Measurements from ENCODE around the gene STK16.

Gene STK16

GRCh38 chr2:219266232-219266631, 21.0 kb downstream of the STK16 start:
- Histone ChIP-seq H3K36me3 (replicated peaks; ENCODE audit: low read depth, low read length) (no peaks in the 10 kb centered on the region), H4K20me1 (ENCODE audit: insufficient read depth, low read length) (no peaks in the 10 kb centered on the region), H3K4me1 (ENCODE audit: low read length) (no peaks in the 10 kb centered on the region), H3K27me3 (ENCODE audit: low read depth, low read length) (no peaks in the 10 kb centered on the region), H3K9me3 (ENCODE audit: insufficient read depth, low read length) (no peaks in the 10 kb centered on the region), H3K79me2 (ENCODE audit: low read length) (no peaks in the 10 kb centered on the region), H3K9ac (ENCODE audit: low read length) (no peak overlapping the region), H3K4me3 (ENCODE audit: low read length) (no peak overlapping the region), H3K27ac (ENCODE audit: low read length) (no peak overlapping the region), H3K4me2 (ENCODE audit: low read length) (no peak overlapping the region), H2AFZ (ENCODE audit: low read depth, low read length) (no peak overlapping the region)
- TF ChIP-seq EZH2phosphoT487 (IDR thresholded peaks at IDR 0.05; ENCODE audit: low read depth) (no peak), CTCF (IDR thresholded peaks at IDR 0.05; ENCODE audit: low read depth, low read length) (no peak)

DNA sequence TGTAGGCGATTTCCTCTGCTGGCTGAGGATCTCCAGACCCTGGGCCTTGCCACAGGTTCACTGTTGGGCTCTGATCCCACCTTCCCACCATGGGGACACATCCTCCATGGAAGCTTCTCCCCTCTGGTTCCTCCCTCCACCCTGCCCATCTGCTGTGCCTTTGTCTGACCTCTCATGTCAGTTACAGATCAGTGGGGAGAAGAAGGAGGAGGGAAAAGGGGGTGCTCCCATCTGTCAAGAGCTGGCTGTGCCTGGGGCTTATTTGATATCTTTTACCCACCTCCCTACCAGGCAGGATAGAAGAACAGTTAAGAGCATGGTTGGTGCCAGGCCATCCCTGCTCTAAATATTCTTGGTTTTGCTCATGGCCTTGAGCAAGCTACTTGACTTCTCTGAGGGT, 21.6 kb downstream of the STK16 start:
- Histone ChIP-seq H4K20me1 (ENCODE audit: insufficient read depth, low read length) (no peaks in the 10 kb centered on the region), H3K27ac (ENCODE audit: low read length) (no peak overlapping the region), H2AFZ (ENCODE audit: low read depth, low read length) (no peak overlapping the region), H3K9ac (ENCODE audit: low read length) (no peak overlapping the region), H3K4me1 (ENCODE audit: low read length) (no peaks in the 10 kb centered on the region), H3K36me3 (replicated peaks; ENCODE audit: low read depth, low read length) (no peaks in the 10 kb centered on the region), H3K9me3 (ENCODE audit: insufficient read depth, low read length) (no peaks in the 10 kb centered on the region), H3K4me2 (ENCODE audit: low read length) (no peak overlapping the region), H3K4me3 (ENCODE audit: low read length) (no peak overlapping the region), H3K27me3 (ENCODE audit: low read depth, low read length) (no peaks in the 10 kb centered on the region), H3K79me2 (ENCODE audit: low read length) (no peaks in the 10 kb centered on the region)
- TF ChIP-seq CTCF (IDR thresholded peaks at IDR 0.05; ENCODE audit: low read depth, low read length) (no peak), EZH2phosphoT487 (IDR thresholded peaks at IDR 0.05; ENCODE audit: low read depth) (no peak)

DNA sequence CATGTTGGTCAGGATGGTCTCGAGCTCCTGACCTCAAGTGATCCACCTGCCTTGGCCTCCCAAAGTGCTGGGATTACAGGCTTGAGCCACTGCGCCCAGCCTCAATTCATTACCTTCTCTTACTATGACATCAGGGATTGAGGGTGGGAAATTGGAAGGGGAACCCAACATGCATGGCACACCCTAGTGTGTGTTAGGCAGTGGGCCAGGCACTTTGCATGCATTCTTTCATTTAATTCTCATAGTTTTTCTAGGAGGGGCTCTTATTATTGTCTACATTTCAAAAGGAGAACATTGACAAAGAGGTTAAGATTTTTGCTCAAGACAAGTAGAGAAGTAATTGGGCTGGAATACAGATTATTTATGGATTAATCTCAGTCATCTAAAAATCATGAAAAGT, 23.0 kb downstream of the STK16 start:
- H3K79me2 ChIP-seq (ENCODE audit: low read length): no peaks in the 10 kb centered on the region
- H4K20me1 ChIP-seq (ENCODE audit: insufficient read depth, low read length): no peaks in the 10 kb centered on the region
- H2AFZ ChIP-seq (ENCODE audit: low read depth, low read length): no peak overlapping the region
- H3K27ac ChIP-seq (ENCODE audit: low read length): no peak overlapping the region
- H3K4me2 ChIP-seq (ENCODE audit: low read length): no peak overlapping the region
- H3K9me3 ChIP-seq (ENCODE audit: insufficient read depth, low read length): no peaks in the 10 kb centered on the region
- H3K36me3 ChIP-seq (replicated peaks; ENCODE audit: low read depth, low read length): no peaks in the 10 kb centered on the region
- H3K4me3 ChIP-seq (ENCODE audit: low read length): no peak overlapping the region
- no peak for TF ChIP-seq CTCF (IDR thresholded peaks at IDR 0.05; ENCODE audit: low read depth, low read length)
- TF ChIP-seq EZH2phosphoT487 (IDR thresholded peaks at IDR 0.05; ENCODE audit: low read depth): no peak
- no peaks in the 10 kb centered on the region for H3K27me3 ChIP-seq (ENCODE audit: low read depth, low read length)
- no peaks in the 10 kb centered on the region for H3K4me1 ChIP-seq (ENCODE audit: low read length)
- no peak overlapping the region for H3K9ac ChIP-seq (ENCODE audit: low read length)

GRCh38 chr2:219269362-219270054, 24.2 kb downstream of the STK16 start:
- Histone ChIP-seq H3K9ac (ENCODE audit: low read length) (no peak overlapping the region), H3K27ac (ENCODE audit: low read length) (no peak overlapping the region), H2AFZ (ENCODE audit: low read depth, low read length) (no peak overlapping the region), H3K9me3 (ENCODE audit: insufficient read depth, low read length) (no peaks in the 10 kb centered on the region), H3K4me2 (ENCODE audit: low read length) (no peak overlapping the region), H3K79me2 (ENCODE audit: low read length) (no peaks in the 10 kb centered on the region), H4K20me1 (ENCODE audit: insufficient read depth, low read length) (no peaks in the 10 kb centered on the region), H3K36me3 (replicated peaks; ENCODE audit: low read depth, low read length) (no peaks in the 10 kb centered on the region), H3K27me3 (ENCODE audit: low read depth, low read length) (no peaks in the 10 kb centered on the region), H3K4me1 (ENCODE audit: low read length) (no peaks in the 10 kb centered on the region), H3K4me3 (ENCODE audit: low read length) (no peak overlapping the region)
- TF ChIP-seq EZH2phosphoT487 (IDR thresholded peaks at IDR 0.05; ENCODE audit: low read depth) (no peak), CTCF (IDR thresholded peaks at IDR 0.05; ENCODE audit: low read depth, low read length) (no peak)
